WTC11 (cell line): ENCODE data around the gene KIFC1. TPM values are rescaled to one million over a fixed set of nuclear protein-coding genes. Genes with fewer than 3 reads are reported as not detected.

ENCODE experiments used
- ATF1 ChIP-seq: sonication (generic); formaldehyde crosslinking; IDR thresholded peaks from 2 replicates; pipeline ENCODE4 v1.8.1; 2023; ENCODE audit warnings: mild to moderate bottlenecking, moderate library complexity, missing genetic modification reagents
- ATF6 ChIP-seq: sonication (generic); formaldehyde crosslinking; IDR thresholded peaks from 2 replicates; pipeline ENCODE4 v1.8.1; 2023; ENCODE audit warnings: mild to moderate bottlenecking, missing genetic modification reagents
- CREM ChIP-seq: sonication (generic); formaldehyde crosslinking; IDR thresholded peaks from 2 replicates; pipeline ENCODE4 v1.8.1; 2022; ENCODE audit warnings: mild to moderate bottlenecking, missing genetic modification reagents, moderate library complexity
- ELF4 ChIP-seq: sonication (generic); formaldehyde crosslinking; IDR thresholded peaks from 2 replicates; pipeline ENCODE4 v1.8.1; 2022; ENCODE audit warnings: low read depth, mild to moderate bottlenecking, moderate library complexity, missing genetic modification reagents
- EMX1 ChIP-seq: fragments of 250-450 bp; sonication (Bioruptor Pico); IDR thresholded peaks from 2 replicates; pipeline ENCODE4 v1.8.0; 2021; ENCODE audit warnings: mild to moderate bottlenecking
- ETV6 ChIP-seq: sonication (generic); formaldehyde crosslinking; IDR thresholded peaks from 2 replicates; pipeline ENCODE4 v1.8.1; 2022; ENCODE audit warnings: mild to moderate bottlenecking, missing genetic modification reagents
- GABPB1 ChIP-seq: sonication (generic); formaldehyde crosslinking; IDR thresholded peaks from 2 replicates; pipeline ENCODE4 v1.8.1; 2023; ENCODE audit warnings: mild to moderate bottlenecking, missing genetic modification reagents
- HMGXB4 ChIP-seq: sonication (generic); formaldehyde crosslinking; IDR thresholded peaks from 2 replicates; pipeline ENCODE4 v1.8.1; 2023; ENCODE audit warnings: mild to moderate bottlenecking, moderate library complexity, missing genetic modification reagents
- IRF2 ChIP-seq: sonication (generic); formaldehyde crosslinking; IDR thresholded peaks from 2 replicates; pipeline ENCODE4 v1.8.0; 2022; ENCODE audit warnings: low read depth, missing genetic modification reagents, borderline replicate concordance
- JUN ChIP-seq: sonication (generic); formaldehyde crosslinking; IDR thresholded peaks from 2 replicates; pipeline ENCODE4 v1.8.0; 2023; ENCODE audit warnings: mild to moderate bottlenecking, missing genetic modification reagents
- MLX ChIP-seq: sonication (generic); formaldehyde crosslinking; IDR thresholded peaks from 2 replicates; pipeline ENCODE4 v1.8.1; 2023; ENCODE audit warnings: mild to moderate bottlenecking, missing genetic modification reagents, moderate library complexity
- MXD4 ChIP-seq: fragments of 250-450 bp; sonication (Bioruptor Pico); IDR thresholded peaks from 2 replicates; pipeline ENCODE4 v1.8.0; 2021; ENCODE audit warnings: mild to moderate bottlenecking, moderate library complexity, borderline replicate concordance
- NFATC4 ChIP-seq: fragments of 250-450 bp; sonication (Bioruptor Pico); IDR thresholded peaks from 2 replicates; pipeline ENCODE4 v1.9.0; 2021; ENCODE audit warnings: mild to moderate bottlenecking
- NR3C1 ChIP-seq: sonication (generic); formaldehyde crosslinking; conservative IDR thresholded peaks from 2 replicates; pipeline ENCODE4 v1.8.1; 2023; ENCODE audit warnings: low read depth, mild to moderate bottlenecking, missing genetic modification reagents
- PRRX2 ChIP-seq: fragments of 250-450 bp; sonication (Bioruptor Pico); IDR thresholded peaks from 2 replicates; pipeline ENCODE4 v1.8.0; 2021; ENCODE audit warnings: mild to moderate bottlenecking
- SMAD4 ChIP-seq: sonication (generic); formaldehyde crosslinking; IDR thresholded peaks from 2 replicates; pipeline ENCODE4 v1.8.0; 2022; ENCODE audit warnings: mild to moderate bottlenecking, missing genetic modification reagents
- ZBTB21 ChIP-seq: sonication (generic); formaldehyde crosslinking; IDR thresholded peaks from 2 replicates; pipeline ENCODE4 v1.8.1; 2023; ENCODE audit warnings: mild to moderate bottlenecking, missing genetic modification reagents, borderline replicate concordance
- ZNF138 ChIP-seq: sonication (generic); formaldehyde crosslinking; conservative IDR thresholded peaks from 2 replicates; pipeline ENCODE4 v1.8.1; 2022; ENCODE audit warnings: mild to moderate bottlenecking, moderate library complexity, missing genetic modification reagents
- ZNF219 ChIP-seq: sonication (generic); formaldehyde crosslinking; IDR thresholded peaks from 2 replicates; pipeline ENCODE4 v1.8.0; 2023; ENCODE audit warnings: missing genetic modification reagents, mild to moderate bottlenecking, borderline replicate concordance
- ZNF232 ChIP-seq: sonication (generic); formaldehyde crosslinking; IDR thresholded peaks from 2 replicates; pipeline ENCODE4 v1.8.0; 2022; ENCODE audit warnings: mild to moderate bottlenecking, missing genetic modification reagents
- ZNF512 ChIP-seq: sonication (generic); formaldehyde crosslinking; IDR thresholded peaks from 2 replicates; pipeline ENCODE4 v1.8.1; 2022; ENCODE audit warnings: missing genetic modification reagents, borderline replicate concordance
- ZNF532 ChIP-seq: fragments of 250-450 bp; sonication (Bioruptor Pico); IDR thresholded peaks from 2 replicates; pipeline ENCODE4 v1.9.0; 2021; ENCODE audit warnings: mild to moderate bottlenecking, borderline replicate concordance
- total RNA-seq: library from RNA; stranded (reverse); gene quantifications from 3 replicates; pipeline ENCODE4 v1.2.3, GENCODE V29; 2021
- TF ChIP-seq, protein P1 (sequence below): fragments of 250-450 bp; sonication (Bioruptor Pico); IDR thresholded peaks from 2 replicates; pipeline ENCODE4 v1.9.0; 2021; ENCODE audit warnings: moderate library complexity, mild to moderate bottlenecking, inconsistent platforms, borderline replicate concordance
- TF ChIP-seq, protein P2 (sequence below): fragments of 250-450 bp; sonication (Bioruptor Pico); IDR thresholded peaks from 2 replicates; pipeline ENCODE4 v1.9.0; 2021; ENCODE audit warnings: mild to moderate bottlenecking
- TF ChIP-seq, protein P3 (sequence below): fragments of 250-450 bp; sonication (Bioruptor Pico); IDR thresholded peaks from 2 replicates; pipeline ENCODE4 v1.8.0; 2021; ENCODE audit warnings: mild to moderate bottlenecking

The KIFC1 gene
- total RNA-seq, 1 experiment from 2014 or later, result 97.3 TPM

DNA sequence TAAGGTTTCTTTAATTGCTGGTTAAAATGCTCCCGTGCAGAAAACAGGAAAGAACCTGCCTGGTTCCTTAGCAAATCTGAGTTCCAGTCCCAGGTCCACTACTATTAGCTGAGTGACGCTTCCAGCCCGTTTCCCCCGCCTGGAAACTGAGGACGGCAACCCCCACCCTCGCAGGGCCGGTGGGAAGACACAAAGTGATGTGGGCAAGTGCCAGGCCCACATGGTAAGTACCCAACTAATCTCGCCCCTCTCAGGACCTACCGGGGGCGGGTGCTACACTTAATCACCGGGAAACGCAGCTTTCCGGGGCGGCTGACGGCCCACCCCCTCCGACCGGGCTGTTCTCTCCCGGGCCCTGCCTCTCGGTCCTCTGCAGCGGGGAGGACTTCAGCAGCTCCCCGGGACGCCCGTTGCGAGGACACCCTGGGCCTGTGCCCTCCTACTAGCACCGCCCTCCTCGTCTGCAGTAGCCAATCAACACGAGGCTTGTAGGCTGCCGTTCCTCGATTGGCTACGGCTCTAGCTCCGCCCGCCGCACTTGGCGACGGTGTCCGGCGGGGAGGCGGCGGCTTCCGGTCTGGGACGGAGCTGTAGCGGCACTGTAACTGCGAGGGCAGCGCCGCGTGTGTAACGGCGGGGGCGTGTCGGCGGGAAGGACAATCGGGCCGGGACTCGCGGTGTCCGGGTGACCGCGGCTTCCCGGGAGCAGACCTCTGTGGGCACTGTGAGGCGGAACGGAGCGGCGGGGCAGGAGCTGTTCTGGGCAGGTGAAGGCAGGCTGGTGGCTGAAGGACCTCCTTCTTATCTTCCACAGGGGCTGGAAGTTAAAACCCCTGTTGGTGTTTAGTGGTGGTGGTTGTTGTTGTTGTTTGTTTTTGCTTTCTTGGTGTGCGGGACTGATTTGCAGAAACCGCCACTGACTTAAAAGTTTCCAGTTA is 62.7 kb downstream of the KIFC1 start, which contains the start of gene ZBTB9 (continued):
- TF ChIP-seq, protein P1, sequence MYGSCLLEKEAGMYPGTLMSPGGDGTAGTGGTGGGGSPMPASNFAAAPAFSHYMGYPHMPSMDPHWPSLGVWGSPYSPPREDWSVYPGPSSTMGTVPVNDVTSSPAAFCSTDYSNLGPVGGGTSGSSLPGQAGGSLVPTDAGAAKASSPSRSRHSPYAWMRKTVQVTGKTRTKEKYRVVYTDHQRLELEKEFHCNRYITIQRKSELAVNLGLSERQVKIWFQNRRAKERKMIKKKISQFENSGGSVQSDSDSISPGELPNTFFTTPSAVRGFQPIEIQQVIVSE (CRISPR knock-in tag), result no peak
- TF ChIP-seq CREM (CRISPR knock-in tag) (peak; percentile 84; the same call in 1 of the 2 replicates), MXD4 (CRISPR knock-in tag) (no peak), ELF4 (0 out of 2 replicates have a peak, but pooled peaks have one; percentile 43), ZNF219 (no peak), EMX1 (CRISPR knock-in tag) (peak; percentile 80), IRF2 (no peak), HMGXB4 (CRISPR knock-in tag) (peak; percentile 70), ATF6 (no peak), NFATC4 (peak; percentile 93), GABPB1 (peak; percentile 87), JUN (CRISPR knock-in tag) (no peak; the same call in 1 of the 2 replicates), ATF1 (no peak), ETV6 (CRISPR knock-in tag) (peak; percentile 64; the same call in 1 of the 2 replicates), ZBTB21 (CRISPR knock-in tag) (no peak), NR3C1 (no peak), MLX (CRISPR knock-in tag) (0 out of 2 replicates have a peak, but pooled peaks have one; percentile 24), ZNF232 (CRISPR knock-in tag) (peak; percentile 59; the same call in 1 of the 2 replicates), ZNF532 (CRISPR knock-in tag) (0 out of 2 replicates have a peak, but pooled peaks have one; percentile 13), ZNF512 (CRISPR knock-in tag) (no peak), SMAD4 (no peak), ZNF138 (CRISPR knock-in tag) (no peak), PRRX2 (CRISPR knock-in tag) (peak; percentile 69)
- TF ChIP-seq, protein P2, sequence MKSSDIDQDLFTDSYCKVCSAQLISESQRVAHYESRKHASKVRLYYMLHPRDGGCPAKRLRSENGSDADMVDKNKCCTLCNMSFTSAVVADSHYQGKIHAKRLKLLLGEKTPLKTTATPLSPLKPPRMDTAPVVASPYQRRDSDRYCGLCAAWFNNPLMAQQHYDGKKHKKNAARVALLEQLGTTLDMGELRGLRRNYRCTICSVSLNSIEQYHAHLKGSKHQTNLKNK, result 0 out of 2 replicates have a peak, but pooled peaks have one; percentile 16
- TF ChIP-seq, protein P3, sequence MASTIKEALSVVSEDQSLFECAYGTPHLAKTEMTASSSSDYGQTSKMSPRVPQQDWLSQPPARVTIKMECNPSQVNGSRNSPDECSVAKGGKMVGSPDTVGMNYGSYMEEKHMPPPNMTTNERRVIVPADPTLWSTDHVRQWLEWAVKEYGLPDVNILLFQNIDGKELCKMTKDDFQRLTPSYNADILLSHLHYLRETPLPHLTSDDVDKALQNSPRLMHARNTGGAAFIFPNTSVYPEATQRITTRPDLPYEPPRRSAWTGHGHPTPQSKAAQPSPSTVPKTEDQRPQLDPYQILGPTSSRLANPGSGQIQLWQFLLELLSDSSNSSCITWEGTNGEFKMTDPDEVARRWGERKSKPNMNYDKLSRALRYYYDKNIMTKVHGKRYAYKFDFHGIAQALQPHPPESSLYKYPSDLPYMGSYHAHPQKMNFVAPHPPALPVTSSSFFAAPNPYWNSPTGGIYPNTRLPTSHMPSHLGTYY (CRISPR knock-in tag), result peak; percentile 84
